Measurements from ENCODE around the gene KIAA1328. TPM values are rescaled to one million over a fixed set of nuclear protein-coding genes. Genes with fewer than 3 reads are reported as not detected.

Gene KIAA1328
- polyA plus RNA-seq, 2 of the 4 experiments (the other 2 are of a cell fraction), result 1.7 to 3.9 TPM

GRCh38 chr18:36813101-36813775, 15.7 kb upstream of the KIAA1328 start:
- TF ChIP-seq MAZ (IDR thresholded peaks at IDR 0.05; ENCODE audit: borderline replicate concordance, low read depth, low read length), result no peak
- TF ChIP-seq CTCF (IDR thresholded peaks at IDR 0.05), result no peak
- TF ChIP-seq POLR2AphosphoS2 (conservative IDR thresholded peaks at IDR 0.05; ENCODE audit: low read length), result no peak
- TF ChIP-seq ZC3H11A (IDR thresholded peaks at IDR 0.05), result no peak
- no peak for TF ChIP-seq RNF2 (IDR thresholded peaks at IDR 0.05; ENCODE audit: borderline replicate concordance, low read depth)
- TF ChIP-seq MAFK (IDR thresholded peaks at IDR 0.05; ENCODE audit: partially characterized antibody), result no peak
- no peak for TF ChIP-seq HOXB5 (CRISPR knock-in tag; IDR thresholded peaks at IDR 0.05)
- TF ChIP-seq BHLHE40 (IDR thresholded peaks at IDR 0.05; ENCODE audit: low read depth, low read length), result no peak
- TF ChIP-seq POLR2A (IDR thresholded peaks at IDR 0.05; ENCODE audit: low read length), result no peak
- TF ChIP-seq HEYL (CRISPR knock-in tag; IDR thresholded peaks at IDR 0.05), result no peak
- no peak for TF ChIP-seq CHD4 (IDR thresholded peaks at IDR 0.05; ENCODE audit: borderline replicate concordance)
- TF ChIP-seq RAD21 (conservative IDR thresholded peaks at IDR 0.05 in 1 of 2, IDR thresholded peaks at IDR 0.05 in 1 of 2), result no peak
- TF ChIP-seq HMGXB4 (CRISPR knock-in tag; IDR thresholded peaks at IDR 0.05; ENCODE audit: borderline replicate concordance), result no peak
- no peak for TF ChIP-seq RFX5 (IDR thresholded peaks at IDR 0.05)
- no peak for TF ChIP-seq NFE2L2 (conservative IDR thresholded peaks at IDR 0.05; ENCODE audit: low read length)
- TF ChIP-seq EHF (CRISPR knock-in tag; IDR thresholded peaks at IDR 0.05), result no peak
- TF ChIP-seq EHMT2 (IDR thresholded peaks at IDR 0.05; ENCODE audit: low read depth), result no peak
- TF ChIP-seq FOSB (CRISPR knock-in tag; IDR thresholded peaks at IDR 0.05), result no peak
- no peak for TF ChIP-seq JUNB (IDR thresholded peaks at IDR 0.05)
- TF ChIP-seq CBX2 (IDR thresholded peaks at IDR 0.05; ENCODE audit: borderline replicate concordance, low read depth), result no peak
- POLR2A ChIA-PET, result no interaction called here
- CTCF ChIA-PET, result interaction anchor here (0.9 kb wide), 1 partner anchor 8 kb away, joined by 3 read pairs; no protein-coding TSS in a partner anchor
- DNase-seq (ENCODE audit: low read depth in 1 of 2, low spot score in 1 of 2), result no peak
- no peak for ATAC-seq
- H3K9me3 ChIP-seq, result no peaks in the 10 kb centered on the region
- FAIRE-seq, result no peak
- no peaks in the 10 kb centered on the region for H3K4me1 ChIP-seq
- WGBS (ENCODE audit: missing lambda C conversion rate), result 86% methylated on average over 4 of the region's 4 CpGs
- no peak overlapping the region for H3K27ac ChIP-seq
- no peak overlapping the region for H3K4me2 ChIP-seq
- no peak overlapping the region for H3K4me3 ChIP-seq

- no peak for FAIRE-seq
- ChIA-PET CTCF (no interaction called here), POLR2A (no interaction called here)
- no peak for TF ChIP-seq MAFK (IDR thresholded peaks at IDR 0.05; ENCODE audit: partially characterized antibody)
- no peak for TF ChIP-seq CTCF (IDR thresholded peaks at IDR 0.05)
- no peak for TF ChIP-seq TFCP2L1 (CRISPR knock-in tag; IDR thresholded peaks at IDR 0.05)
- no peak for TF ChIP-seq BCL3 (IDR thresholded peaks at IDR 0.05)
- TF ChIP-seq PBX3 (IDR thresholded peaks at IDR 0.05), result no peak
- TF ChIP-seq GATA3 (IDR thresholded peaks at IDR 0.05; ENCODE audit: borderline replicate concordance), result no peak
- no peak for TF ChIP-seq ZSCAN20 (CRISPR knock-in tag; IDR thresholded peaks at IDR 0.05)
- no peak for TF ChIP-seq HDAC2 (IDR thresholded peaks at IDR 0.05)
- no peak for TF ChIP-seq MAX (IDR thresholded peaks at IDR 0.05)
- TF ChIP-seq SMC3 (IDR thresholded peaks at IDR 0.05), result no peak
- TF ChIP-seq SREBF2 (IDR thresholded peaks at IDR 0.05), result no peak
- TF ChIP-seq HMGXB4 (CRISPR knock-in tag; IDR thresholded peaks at IDR 0.05; ENCODE audit: borderline replicate concordance), result no peak
These were observed 15.1 kb upstream of the KIAA1328 start for GRCh38 chr18:36813824-36814223.

More at GRCh38 chr18:36813824-36814223, 15.1 kb upstream of the KIAA1328 start:
- H3K4me1 ChIP-seq, result no peaks in the 10 kb centered on the region
- WGBS (ENCODE audit: missing lambda C conversion rate), result 94% methylated on average over 3 of the region's 3 CpGs
- H3K27ac ChIP-seq, result no peak overlapping the region
- no peaks in the 10 kb centered on the region for H3K9me3 ChIP-seq
- no peak for DNase-seq (ENCODE audit: low read depth in 1 of 2, low spot score in 1 of 2)
- no peak overlapping the region for H3K4me2 ChIP-seq
- H3K4me3 ChIP-seq, result no peak overlapping the region
- no peak for ATAC-seq
